ENCODE data around the gene ZNF319.

The ZNF319 gene

GRCh38 chr16:58002416-58002800, 1.9 kb upstream of the ZNF319 start:
- TF ChIP-seq CTCF (IDR thresholded peaks at IDR 0.05; ENCODE audit: low read depth, low read length): no peak
- DNase-seq (ENCODE audit: low read depth, low spot score): no peak
- in situ Hi-C loops (cut with HindIII; ENCODE audit: low sequenced_read_pairs): no loop called here
- H3K4me3 ChIP-seq (ENCODE audit: low read depth, low read length): no peak overlapping the region

DNA sequence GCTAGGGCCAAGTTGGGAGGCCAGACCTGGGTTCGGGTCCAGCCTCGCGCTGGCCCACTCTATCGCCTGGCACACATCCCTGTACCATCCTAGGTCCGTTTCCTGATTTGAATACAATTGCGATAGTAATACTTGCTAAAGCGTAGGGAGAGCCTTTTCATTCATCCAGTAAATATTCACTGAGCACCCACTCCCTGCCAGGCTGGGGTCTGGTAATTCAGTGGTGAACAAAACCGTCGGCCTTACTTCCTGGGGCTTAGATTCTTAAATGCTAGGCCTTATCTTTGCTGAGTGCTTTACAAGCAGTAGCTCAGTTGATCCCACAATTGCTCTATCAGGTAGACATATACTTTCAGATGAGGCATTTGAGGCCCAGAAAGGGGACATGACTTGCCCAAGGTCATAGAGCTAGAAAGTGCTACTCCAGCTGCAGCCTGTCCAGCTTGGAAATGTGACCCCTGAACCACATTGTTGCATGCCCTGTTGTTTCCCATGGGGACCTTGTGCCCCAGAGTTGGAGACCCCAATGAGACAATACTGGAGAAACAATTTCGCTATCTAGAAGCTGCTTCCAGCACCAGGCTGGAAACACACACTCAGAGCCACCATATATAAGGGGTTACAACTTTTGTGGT, 1.4 kb upstream of the ZNF319 start:
- no peak for DNase-seq (ENCODE audit: low read depth, low spot score)
- TF ChIP-seq CTCF (IDR thresholded peaks at IDR 0.05; ENCODE audit: low read depth, low read length): no peak
- in situ Hi-C loops (cut with HindIII; ENCODE audit: low sequenced_read_pairs): no loop called here

DNA sequence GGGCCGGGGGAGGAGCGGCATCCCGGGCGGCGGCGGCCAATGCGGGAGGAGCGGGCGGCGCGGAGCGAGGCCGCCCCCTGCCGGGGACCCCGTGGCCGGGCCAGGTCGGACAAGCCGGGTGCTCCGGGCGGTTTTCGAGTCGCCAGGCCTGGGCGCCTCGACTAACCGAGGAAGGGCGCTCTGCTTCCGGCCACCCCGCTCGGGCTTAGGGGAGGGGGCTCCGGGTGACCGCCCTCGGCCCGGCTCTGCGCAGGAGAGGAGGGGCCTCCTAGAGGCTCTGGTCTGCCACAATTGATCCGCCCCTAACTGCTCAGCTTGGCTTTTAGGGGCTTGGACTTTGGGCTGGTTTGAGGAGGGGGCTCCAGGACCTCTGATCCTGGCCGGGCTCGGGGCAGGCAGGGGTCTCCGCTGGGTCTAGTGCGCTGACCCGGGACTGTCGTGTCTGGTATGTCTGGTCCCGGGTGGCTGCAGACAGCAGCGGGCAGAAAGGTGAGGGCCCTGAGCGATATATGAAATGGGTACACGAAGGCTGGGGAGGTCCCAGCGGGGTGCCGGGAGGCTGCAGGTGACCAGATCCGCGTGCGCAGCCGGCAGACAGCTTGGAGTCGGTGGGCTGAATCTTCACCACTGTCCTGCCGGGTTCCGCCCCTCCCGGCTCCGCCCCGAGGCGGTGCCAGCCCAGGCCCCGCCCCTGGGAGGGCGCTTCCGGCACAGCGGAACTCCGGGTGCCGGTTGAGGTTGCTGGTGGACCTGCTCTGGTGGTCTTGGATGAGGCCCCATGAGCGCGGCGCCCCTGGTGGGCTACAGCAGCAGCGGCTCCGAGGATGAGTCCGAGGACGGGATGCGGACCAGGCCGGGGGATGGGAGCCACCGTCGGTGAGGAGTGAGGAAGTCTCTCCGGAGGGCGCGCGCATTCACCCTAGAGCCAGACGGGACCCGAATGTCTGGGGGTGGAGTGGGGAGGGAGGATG, 519 bp upstream of the ZNF319 start, which contains the start of gene USB1:
Gene USB1 (plus strand): TSS at position 702 of the 971 bp plus-strand sequence. CDS start 77 bp downstream, at position 779.
- H3K4me3 ChIP-seq (ENCODE audit: low read depth, low read length): peak within 1 kb of the TSS; percentile 83
- TF ChIP-seq CTCF (IDR thresholded peaks at IDR 0.05; ENCODE audit: low read depth, low read length): peak; percentile 55
- in situ Hi-C loops (cut with HindIII; ENCODE audit: low sequenced_read_pairs): no loop called here
- DNase-seq (ENCODE audit: low read depth, low spot score): peak; percentile 80

More for the DNA sequence above, 1.4 kb upstream of the ZNF319 start:
- peak overlapping the region; percentile 83 for H3K4me3 ChIP-seq (ENCODE audit: low read depth, low read length)

DNA sequence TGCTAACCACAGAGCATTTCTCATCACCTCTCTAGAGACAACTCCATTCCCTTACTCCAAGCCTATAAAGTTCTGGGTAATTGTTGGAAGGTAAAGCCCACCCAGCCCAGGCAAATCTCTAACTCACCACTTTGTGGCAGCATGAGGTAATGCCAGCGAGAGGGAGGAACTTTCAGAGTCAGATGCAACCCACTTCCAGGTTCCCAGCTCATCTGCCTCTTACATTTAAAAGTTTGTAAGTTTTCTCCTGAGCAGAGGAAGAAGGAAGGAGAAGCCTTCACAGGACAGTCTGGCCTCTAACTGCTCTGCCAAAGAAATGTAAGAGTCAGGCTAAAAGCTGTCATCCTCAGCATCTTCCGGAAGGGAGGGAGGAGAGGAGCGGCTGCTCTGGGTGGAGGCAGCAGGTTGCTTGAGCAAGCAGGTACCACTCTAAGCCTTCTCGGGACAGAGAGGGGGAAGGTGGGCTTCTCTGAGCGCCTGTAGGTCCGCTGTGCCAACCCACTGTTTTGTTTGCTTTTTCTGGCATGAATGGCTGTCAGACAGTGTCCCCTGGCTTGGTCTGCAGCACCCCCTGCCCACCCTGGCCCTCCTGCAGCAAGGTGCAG, 1.0 kb downstream of the ZNF319 start:
- in situ Hi-C loops (cut with HindIII; ENCODE audit: low sequenced_read_pairs): no loop called here
- no peak for TF ChIP-seq CTCF (IDR thresholded peaks at IDR 0.05; ENCODE audit: low read depth, low read length)
- peak; percentile 42 for DNase-seq (ENCODE audit: low read depth, low spot score)
- H3K4me3 ChIP-seq (ENCODE audit: low read depth, low read length): peak overlapping the region; percentile 55

DNA sequence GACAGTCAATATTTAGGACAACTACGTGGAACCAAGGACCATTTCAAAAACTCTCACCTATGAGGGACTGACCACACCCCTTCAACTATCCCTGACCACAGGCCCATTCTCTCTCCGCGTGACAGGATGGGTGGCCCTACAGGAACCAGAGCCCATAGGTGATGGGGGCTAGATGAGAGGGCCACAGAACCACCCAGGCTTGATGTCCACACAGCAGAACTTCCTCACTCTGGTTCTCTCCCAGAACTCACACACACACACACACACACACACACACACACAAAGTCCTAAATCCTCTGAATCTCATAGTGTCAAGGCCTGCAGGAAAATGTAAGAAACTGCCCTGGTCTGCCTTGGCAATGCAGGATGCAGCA, 1.5 kb downstream of the ZNF319 start:
- DNase-seq (ENCODE audit: low read depth, low spot score): no peak
- H3K4me3 ChIP-seq (ENCODE audit: low read depth, low read length): peak overlapping the region; percentile 55
- no peak for TF ChIP-seq CTCF (IDR thresholded peaks at IDR 0.05; ENCODE audit: low read depth, low read length)
- in situ Hi-C loops (cut with HindIII; ENCODE audit: low sequenced_read_pairs): no loop called here

GRCh38 chr16:57998486-57998885, 2.0 kb downstream of the ZNF319 start:
- H3K4me3 ChIP-seq (ENCODE audit: low read depth, low read length): no peak overlapping the region
- no peak for TF ChIP-seq CTCF (IDR thresholded peaks at IDR 0.05; ENCODE audit: low read depth, low read length)
- in situ Hi-C loops (cut with HindIII; ENCODE audit: low sequenced_read_pairs): no loop called here
- DNase-seq (ENCODE audit: low read depth, low spot score): no peak
